Upper lobe of left lung (tissue), 6 donors: ENCODE data around the gene DNAH8. TPM values are rescaled to one million over a fixed set of nuclear protein-coding genes. Genes with fewer than 3 reads are reported as not detected.

Experiments used
- ATAC-seq, 2 donors: fragments of 200-7000 bp; cut with Tn5 transposase; one replicate each; pipeline ENCODE4 v1.9.1; 2022; ENCODE audit warnings: mild to moderate bottlenecking in 2 of 2, moderate library complexity in 2 of 2; ENCODE audit not compliant: low FRiP score in 2 of 2
- DNase-seq, 2 donors: peaks; one replicate each; pipeline ENCODE4 v3.0.0-alpha.2; 2019 to 2020
- H3K27ac ChIP-seq, 4 donors: fragments of 200-600 bp; sonication (generic); one replicate each; pipeline ENCODE4 v1.5.1; 2016 to 2019
- H3K27me3 ChIP-seq, 4 donors: fragments of 200-600 bp; sonication (generic); one replicate each; pipeline ENCODE4 v1.5.1; 2017 to 2019
- H3K36me3 ChIP-seq, 4 donors: fragments of 200-600 bp; sonication (generic); one replicate each; pipeline ENCODE4 v1.5.1; 2016 to 2019
- H3K4me1 ChIP-seq, 4 donors: fragments of 200-600 bp; sonication (generic); one replicate each; pipeline ENCODE4 v1.5.1; 2018 to 2019
- H3K4me3 ChIP-seq, 4 donors: fragments of 200-600 bp; sonication (generic); one replicate each; pipeline ENCODE4 v1.5.1; 2017 to 2019; ENCODE audit warnings: mild to moderate bottlenecking in 2 of 4, moderate library complexity in 1 of 4
- H3K9me3 ChIP-seq, 4 donors: fragments of 200-600 bp; sonication (generic); one replicate each; pipeline ENCODE4 v1.5.1; 2018 to 2019
- CTCF ChIP-seq, 6 experiments: fragments of 450-650 bp in 4 of 6; fragments of 200-600 bp in 2 of 6; sonication (generic) in 2 of 6; IDR thresholded peaks; one replicate each; pipeline ENCODE4 v1.5.1; 2016 to 2019; ENCODE audit warnings: antibody characterized with exemption in 6 of 6
- EP300 ChIP-seq, 4 donors: sonication (generic); formaldehyde crosslinking; IDR thresholded peaks; one replicate each; pipeline ENCODE4 v1.5.1; 2017; ENCODE audit warnings: antibody characterized with exemption in 4 of 4, control low read depth in 2 of 4
- POLR2A ChIP-seq, 4 donors: fragments of 450-650 bp; IDR thresholded peaks; one replicate each; pipeline ENCODE4 v1.5.1; 2016 to 2017; ENCODE audit warnings: antibody characterized with exemption in 4 of 4, mild to moderate bottlenecking in 2 of 4
- POLR2AphosphoS5 ChIP-seq, 2 donors: sonication (generic); formaldehyde crosslinking; IDR thresholded peaks; one replicate each; pipeline ENCODE4 v1.5.1; 2017; ENCODE audit warnings: antibody characterized with exemption in 2 of 2
- WGBS, 2 donors: methylation state at CpG; one replicate each; pipeline ENCODE4 v1.1.5; 2017 to 2018; 5-methylcytosine and 5-hydroxymethylcytosine counted together
- total RNA-seq, 6 donors: library from RNA; depleted of rRNA in 4 of 6; stranded (reverse); fragments of >200 nt in 4 of 6; gene quantifications; one replicate each; pipeline versions ENCODE4 v1.1.0 to v1.2.1, GENCODE V29; 2016 to 2021
- donor health status: DM: no; HTN: no; CAD: no; lungs with moderate emphysema.
- donor health status: DM: no; HTN: yes; CAD: no; lungs with severe emphysema.

Gene DNAH8
- total RNA-seq, 6 donors from 2014 or later = under 0.01 to 0.24 (median 0.15) TPM; not detected in 2

DNA sequence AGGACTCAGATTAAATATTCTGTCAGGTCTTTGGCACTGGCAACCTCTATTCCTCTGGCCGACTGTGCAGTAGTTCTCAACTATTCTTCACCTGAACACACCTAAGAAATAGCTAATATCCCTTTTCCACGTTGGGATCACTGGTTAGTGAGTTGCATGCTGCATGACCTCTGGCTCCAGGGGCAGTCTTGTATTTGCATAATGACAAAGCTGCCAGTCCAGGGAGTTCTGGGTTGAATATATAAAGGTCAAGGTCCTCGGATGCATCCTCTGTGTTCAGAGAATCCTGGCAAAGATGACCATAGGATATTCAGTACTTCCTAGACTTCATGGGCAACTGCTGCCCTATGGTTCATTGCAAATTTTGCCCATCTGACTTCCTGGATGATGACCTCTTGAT lies 131.2 kb downstream of the DNAH8 start:
- TF ChIP-seq EP300 (IDR thresholded peaks at IDR 0.05) = no peak
- no peak for TF ChIP-seq POLR2AphosphoS5 (IDR thresholded peaks at IDR 0.05)
- no peak for TF ChIP-seq CTCF (IDR thresholded peaks at IDR 0.05)
- TF ChIP-seq POLR2A (IDR thresholded peaks at IDR 0.05) = no peak
- H3K27ac ChIP-seq = no peak overlapping the region
- no peak for ATAC-seq
- WGBS, 2 donors = 50 to 77% methylated on average over 3 of the region's 3 CpGs
- no peak for DNase-seq
- H3K27me3 ChIP-seq = no peaks in the 10 kb centered on the region
- H3K9me3 ChIP-seq = no peaks in the 10 kb centered on the region
- no peaks in the 10 kb centered on the region for H3K4me1 ChIP-seq
- no peak overlapping the region for H3K4me3 ChIP-seq
- no peaks in the 10 kb centered on the region for H3K36me3 ChIP-seq

DNA sequence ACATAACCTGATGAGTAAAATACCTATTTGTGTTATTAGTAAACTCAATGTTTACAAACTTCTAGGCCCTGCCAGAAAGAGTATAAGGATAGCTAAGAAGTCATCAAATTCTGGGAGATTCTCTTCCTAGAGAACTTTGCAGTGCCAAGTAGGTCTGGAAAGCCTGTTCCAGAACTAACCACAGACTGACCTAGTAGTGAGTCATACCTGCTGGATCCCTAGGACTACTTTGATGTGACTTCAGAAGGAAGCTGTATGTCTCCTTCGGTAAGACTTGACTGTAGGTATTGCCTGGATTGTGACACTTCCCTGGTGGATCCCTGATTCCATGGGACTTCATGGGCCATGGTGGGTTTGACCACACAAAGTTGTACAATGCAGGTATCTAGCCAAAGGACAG lies 131.7 kb downstream of the DNAH8 start:
- WGBS, 2 donors = 93 to 100% methylated on average over 1 of the region's 1 CpG
- Histone ChIP-seq H3K4me3 (no peak overlapping the region), H3K36me3 (no peaks in the 10 kb centered on the region), H3K4me1 (no peaks in the 10 kb centered on the region), H3K27ac (no peak overlapping the region), H3K9me3 (no peaks in the 10 kb centered on the region), H3K27me3 (no peaks in the 10 kb centered on the region)
- DNase-seq (no peak), ATAC-seq (no peak)
- TF ChIP-seq POLR2AphosphoS5 (IDR thresholded peaks at IDR 0.05) (no peak), CTCF (IDR thresholded peaks at IDR 0.05) (no peak), POLR2A (IDR thresholded peaks at IDR 0.05) (no peak), EP300 (IDR thresholded peaks at IDR 0.05) (no peak)

DNA sequence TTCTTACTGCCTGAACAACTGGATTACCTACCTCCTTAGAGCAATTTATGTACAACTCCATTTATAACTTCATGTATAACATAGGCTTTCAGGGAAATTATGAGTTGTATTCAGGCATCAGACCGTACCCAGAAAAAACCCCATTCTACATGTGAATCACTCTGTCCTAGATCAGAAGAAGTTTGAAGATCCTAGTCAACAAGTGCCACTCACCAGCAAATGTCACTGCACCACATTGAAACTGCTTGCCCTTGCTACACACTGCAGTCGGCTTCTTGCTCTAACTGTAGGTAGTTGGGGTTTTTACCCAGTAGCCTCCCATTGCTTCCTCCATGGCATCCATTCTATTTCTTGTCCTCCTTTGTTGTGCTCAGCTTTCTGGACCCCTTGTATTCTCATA lies 132.4 kb downstream of the DNAH8 start:
- TF ChIP-seq POLR2A (IDR thresholded peaks at IDR 0.05) (no peak), EP300 (IDR thresholded peaks at IDR 0.05) (no peak), CTCF (IDR thresholded peaks at IDR 0.05) (no peak), POLR2AphosphoS5 (IDR thresholded peaks at IDR 0.05) (no peak)
- H3K27ac ChIP-seq = no peak overlapping the region
- no peaks in the 10 kb centered on the region for H3K9me3 ChIP-seq
- no peaks in the 10 kb centered on the region for H3K4me1 ChIP-seq
- DNase-seq (no peak), ATAC-seq (no peak)
- no peak overlapping the region for H3K4me3 ChIP-seq
- no peaks in the 10 kb centered on the region for H3K36me3 ChIP-seq
- WGBS, 2 donors = 80 to 98% methylated on average over 2 of the region's 2 CpGs
- no peaks in the 10 kb centered on the region for H3K27me3 ChIP-seq

DNA sequence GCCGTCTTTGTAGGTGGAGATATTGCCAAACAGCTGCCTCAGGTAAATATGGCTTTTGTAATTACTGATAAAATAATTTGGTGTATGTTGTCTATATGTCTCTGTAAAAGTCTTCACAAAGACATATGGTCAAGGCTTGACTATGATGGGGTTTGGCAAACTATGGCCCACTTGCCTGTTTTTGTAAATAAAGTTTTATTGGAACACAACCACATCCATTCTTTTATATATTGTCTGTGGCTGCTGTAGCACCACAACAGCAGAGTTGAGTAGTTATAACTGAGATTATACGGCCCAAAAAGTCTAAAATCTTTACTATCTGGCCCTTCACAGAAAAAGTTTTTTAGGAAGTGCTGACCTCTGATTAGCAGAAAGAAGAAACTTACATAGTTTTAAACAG lies 133.6 kb downstream of the DNAH8 start:
- Histone ChIP-seq H3K4me1 (no peaks in the 10 kb centered on the region), H3K36me3 (no peaks in the 10 kb centered on the region), H3K27ac (no peak overlapping the region), H3K9me3 (no peaks in the 10 kb centered on the region), H3K4me3 (no peak overlapping the region), H3K27me3 (no peaks in the 10 kb centered on the region)
- DNase-seq = no peak
- TF ChIP-seq POLR2A (IDR thresholded peaks at IDR 0.05) = no peak
- TF ChIP-seq POLR2AphosphoS5 (IDR thresholded peaks at IDR 0.05) = no peak
- no peak for TF ChIP-seq CTCF (IDR thresholded peaks at IDR 0.05)
- TF ChIP-seq EP300 (IDR thresholded peaks at IDR 0.05) = no peak
- no peak for ATAC-seq
- WGBS, 2 donors = 89 to 96% methylated on average over 2 of the region's 2 CpGs

- Histone ChIP-seq H3K27ac (no peak overlapping the region), H3K4me3 (no peak overlapping the region), H3K36me3 (no peaks in the 10 kb centered on the region), H3K4me1 (no peaks in the 10 kb centered on the region), H3K27me3 (no peaks in the 10 kb centered on the region), H3K9me3 (no peaks in the 10 kb centered on the region)
- no peak for DNase-seq
- 81 to 87% methylated on average over 3 of the region's 3 CpGs for WGBS, 2 donors
- TF ChIP-seq CTCF (IDR thresholded peaks at IDR 0.05) (no peak), POLR2AphosphoS5 (IDR thresholded peaks at IDR 0.05) (no peak), EP300 (IDR thresholded peaks at IDR 0.05) (no peak), POLR2A (IDR thresholded peaks at IDR 0.05) (no peak)
- no peak for ATAC-seq
Observed at GRCh38 chr6:38852215-38852614, 137.1 kb downstream of the DNAH8 start.
